GM18867 (cell line): Measurements from ENCODE around the gene MIXL1.

ENCODE experiments used
- ATAC-seq: cut with Tn5 transposase; IDR thresholded peaks from one replicate; pipeline ENCODE4 v1.9.1; 2021; ENCODE audit warnings: mild to moderate bottlenecking, moderate library complexity; ENCODE audit not compliant: unreplicated experiment

Gene MIXL1

GRCh38 chr1:226276077-226276682 is 52.7 kb downstream of the MIXL1 start:
- ATAC-seq = no peak
